Vagina (tissue), 2 donors: Measurements from ENCODE around the gene GOLGA6L7. TPM values are rescaled to one million over a fixed set of nuclear protein-coding genes. Genes with fewer than 3 reads are reported as not detected.
"Not testable (repeated sequence)": the region's sequence is repeated elsewhere in the genome, so short reads cannot be mapped to it uniquely, and the experiment has no call there.

Experiments
- DNase-seq, 2 donors: peaks; one replicate each; pipeline ENCODE4 v3.0.0-alpha.2; 2017; ENCODE audit errors: extremely low spot score in 2 of 2
- H3K27ac ChIP-seq: fragments of 200-600 bp; sonication (generic); one replicate; pipeline ENCODE4 v1.5.1; 2019
- H3K27me3 ChIP-seq: fragments of 200-600 bp; sonication (generic); one replicate; pipeline ENCODE4 v1.5.1; 2019
- H3K36me3 ChIP-seq, 2 donors: fragments of 200-600 bp; sonication (generic); one replicate each; pipeline ENCODE4 v1.5.1; 2017 to 2019
- H3K4me1 ChIP-seq: fragments of 200-600 bp; sonication (generic); one replicate; pipeline ENCODE4 v1.5.1; 2019
- H3K4me3 ChIP-seq, 2 donors: fragments of 200-600 bp; sonication (generic); 1 replicate in 1 of 2; 2 replicates in 1 of 2; pipeline ENCODE4 v1.5.1; 2016 to 2019
- H3K9me3 ChIP-seq: fragments of 200-600 bp; sonication (generic); one replicate; pipeline ENCODE4 v1.5.1; 2019
- CTCF ChIP-seq, 3 experiments: fragments of 450-650 bp in 2 of 3; fragments of 200-600 bp in 1 of 3; sonication (generic) in 1 of 3; IDR thresholded peaks; one replicate each; pipeline ENCODE4 v1.5.1; 2017 to 2019; ENCODE audit warnings: antibody characterized with exemption in 3 of 3, mild to moderate bottlenecking in 2 of 3, moderate library complexity in 2 of 3
- POLR2A ChIP-seq, 2 donors: fragments of 450-650 bp; IDR thresholded peaks; one replicate each; pipeline ENCODE4 v1.6.1; 2017; ENCODE audit warnings: antibody characterized with exemption in 2 of 2, mild to moderate bottlenecking in 2 of 2, moderate library complexity in 2 of 2
- POLR2AphosphoS5 ChIP-seq, 2 donors: sonication (generic); formaldehyde crosslinking; IDR thresholded peaks; one replicate each; pipeline ENCODE4 v1.9.0; 2017; ENCODE audit warnings: antibody characterized with exemption in 2 of 2, mild to moderate bottlenecking in 2 of 2, low read depth in 1 of 2; ENCODE audit not compliant: insufficient read depth in 1 of 2
- intact Hi-C: fragments of 100-400 bp; cut with DNase I; formaldehyde crosslinking; loops from one replicate; pipeline ENCODE4 v1.15.1; 2023
- total RNA-seq: library from RNA; depleted of rRNA; stranded (reverse); fragments of >200 nt; gene quantifications from one replicate; pipeline ENCODE4 v1.2.3, GENCODE V29; 2016

Gene GOLGA6L7
- total RNA-seq, 1 donor from 2014 or later, result not detected

- DNase-seq, result no peak
These were observed 46.2 kb upstream of the GOLGA6L7 start for GRCh38 chr15:28894631-28895030.

GRCh38 chr15:28892789-28893610 is 44.6 kb upstream of the GOLGA6L7 start:
- no peaks in the 10 kb centered on the region for H3K4me1 ChIP-seq
- no peaks in the 10 kb centered on the region for H3K27me3 ChIP-seq
- H3K4me3 ChIP-seq, result no peak overlapping the region
- TF ChIP-seq POLR2A (IDR thresholded peaks at IDR 0.05), result no peak
- no peak for TF ChIP-seq CTCF (IDR thresholded peaks at IDR 0.05)
- H3K36me3 ChIP-seq, result no peaks in the 10 kb centered on the region
- intact Hi-C loops, result no loop called here
- no peak for DNase-seq
- no peaks in the 10 kb centered on the region for H3K9me3 ChIP-seq
- H3K27ac ChIP-seq, result no peak overlapping the region

More at GRCh38 chr15:28894631-28895030, 46.2 kb upstream of the GOLGA6L7 start:
- H3K9me3 ChIP-seq, result no peaks in the 10 kb centered on the region
- no peaks in the 10 kb centered on the region for H3K27me3 ChIP-seq
- no peak overlapping the region for H3K27ac ChIP-seq
- TF ChIP-seq POLR2AphosphoS5 (IDR thresholded peaks at IDR 0.05; ENCODE audit: insufficient read depth in 1 of 2, low read depth in 1 of 2), result no peak
- TF ChIP-seq POLR2A (IDR thresholded peaks at IDR 0.05), result no peak
- TF ChIP-seq CTCF (IDR thresholded peaks at IDR 0.05), result no peak
- H3K4me3 ChIP-seq, result no peak overlapping the region
- H3K4me1 ChIP-seq, result no peaks in the 10 kb centered on the region
- no peaks in the 10 kb centered on the region for H3K36me3 ChIP-seq
- intact Hi-C loops, result no loop called here

GRCh38 chr15:28891588-28891987 is 43.1 kb upstream of the GOLGA6L7 start:
- peaks cover 3% of the 10 kb centered on the region for H3K4me1 ChIP-seq
- H3K4me3 ChIP-seq, result no peak overlapping the region
- no peaks in the 10 kb centered on the region for H3K9me3 ChIP-seq
- TF ChIP-seq POLR2AphosphoS5 (IDR thresholded peaks at IDR 0.05; ENCODE audit: insufficient read depth in 1 of 2, low read depth in 1 of 2) (no peak), CTCF (IDR thresholded peaks at IDR 0.05) (no peak), POLR2A (IDR thresholded peaks at IDR 0.05) (no peak)
- no peaks in the 10 kb centered on the region for H3K27me3 ChIP-seq
- H3K36me3 ChIP-seq, result no peaks in the 10 kb centered on the region
- intact Hi-C loops, result no loop called here
- H3K27ac ChIP-seq, result no peak overlapping the region
- no peak for DNase-seq

- Histone ChIP-seq H3K27me3 (no peaks in the 10 kb centered on the region), H3K9me3 (no peaks in the 10 kb centered on the region), H3K27ac (no peak overlapping the region), H3K4me3 (no peak overlapping the region), H3K36me3 (no peaks in the 10 kb centered on the region), H3K4me1 (peaks cover 5% of the 10 kb centered on the region)
- TF ChIP-seq POLR2AphosphoS5 (IDR thresholded peaks at IDR 0.05; ENCODE audit: insufficient read depth in 1 of 2, low read depth in 1 of 2), result no peak
- no peak for TF ChIP-seq POLR2A (IDR thresholded peaks at IDR 0.05)
- no peak for TF ChIP-seq CTCF (IDR thresholded peaks at IDR 0.05)
- intact Hi-C loops, result no loop called here
- DNase-seq, result no peak
These were observed 42.5 kb upstream of the GOLGA6L7 start for GRCh38 chr15:28890711-28891495.

GRCh38 chr15:28890291-28890690 is 41.8 kb upstream of the GOLGA6L7 start:
- intact Hi-C loops, H3K36me3 ChIP-seq, H3K4me3 ChIP-seq, DNase-seq, H3K4me1 ChIP-seq, H3K27me3 ChIP-seq, H3K9me3 ChIP-seq, H3K27ac ChIP-seq: not testable (repeated sequence)

GRCh38 chr15:28889871-28890270 is 41.4 kb upstream of the GOLGA6L7 start:
- intact Hi-C loops, H3K36me3 ChIP-seq, H3K4me3 ChIP-seq, H3K27ac ChIP-seq, H3K27me3 ChIP-seq, H3K9me3 ChIP-seq, DNase-seq: not testable (repeated sequence)
- peaks cover 12% of the 10 kb centered on the region for H3K4me1 ChIP-seq
